ENCODE results near the gene CASKIN1.
"Not testable (repeated sequence)": the region's sequence is repeated elsewhere in the genome, so short reads cannot be mapped to it uniquely, and the experiment has no call there.

The CASKIN1 gene

GRCh38 chr16:2148714-2149629, 47.4 kb downstream of the CASKIN1 start:
- Histone ChIP-seq H3K27ac (peak overlapping the region in 6 of 21 experiments; percentile 39 to 70 (median 49)), H3K4me3 (peak overlapping the region; percentile 3 to 47 (median 36))

GRCh38 chr16:2147981-2148671, 48.3 kb downstream of the CASKIN1 start, which contains the start of gene RAB26:
TSS of gene RAB26 (plus strand) at chr16:2148625. CDS start at chr16:2148784, 159 bp downstream.
- Histone ChIP-seq H3K4me3 (peak within 1 kb of the TSS; percentile 3 to 47 (median 36)), H3K27ac (peak within 1 kb of the TSS in 9 of 21 experiments; percentile 25 to 70 (median 47))

- Histone ChIP-seq H3K27ac (peak overlapping the region in 2 of 21 experiments; percentile 35 to 47), H3K4me3 (no peak overlapping the region)
These were observed 49.0 kb downstream of the CASKIN1 start for GRCh38 chr16:2147378-2147777.

GRCh38 chr16:2145843-2146242, 50.6 kb downstream of the CASKIN1 start:
- Histone ChIP-seq H3K4me3 (no peak overlapping the region), H3K27ac (no peak overlapping the region)

GRCh38 chr16:2143878-2144485, 52.4 kb downstream of the CASKIN1 start:
- Histone ChIP-seq H3K27ac (no peak overlapping the region), H3K4me3 (no peak overlapping the region)

- Histone ChIP-seq H3K4me3 (no peak overlapping the region), H3K27ac (no peak overlapping the region)
These were observed 53.2 kb downstream of the CASKIN1 start for GRCh38 chr16:2142942-2143877.

- H3K4me3 ChIP-seq = peak within 1 kb of the TSS; percentile 36 to 57 (median 43)
- H3K27ac ChIP-seq = peak within 1 kb of the TSS in 18 of 21 experiments; percentile 12 to 84 (median 68)
These were observed 60.5 kb downstream of the CASKIN1 start, which contains the start of gene PKD1 for GRCh38 chr16:2135770-2136490. TSS of gene PKD1 (minus strand) at chr16:2135898. CDS start at chr16:2135689, 209 bp downstream.

- Histone ChIP-seq H3K4me3 (peak overlapping the region; percentile 36 to 57 (median 43)), H3K27ac (peak overlapping the region in 15 of 21 experiments; percentile 12 to 84 (median 66))
These were observed 61.3 kb downstream of the CASKIN1 start for GRCh38 chr16:2135071-2135470.

- not testable (repeated sequence) for H3K4me3 ChIP-seq
- H3K27ac ChIP-seq = peak overlapping the region in 2 of 21 experiments; percentile 66 to 71
These were observed 62.6 kb downstream of the CASKIN1 start for GRCh38 chr16:2133797-2134196.

GRCh38 chr16:2129890-2130447, 66.4 kb downstream of the CASKIN1 start:
- not testable (repeated sequence) for H3K4me3 ChIP-seq
- peak overlapping the region in 11 of 21 experiments; percentile 6 to 68 (median 45) for H3K27ac ChIP-seq

- H3K4me3 ChIP-seq, H3K27ac ChIP-seq: not testable (repeated sequence)
These were observed 67.2 kb downstream of the CASKIN1 start for GRCh38 chr16:2129251-2129650.

- H3K27ac ChIP-seq = peak overlapping the region in 18 of 21 experiments; percentile 33 to 93 (median 84)
- not testable (repeated sequence) for H3K4me3 ChIP-seq
These were observed 68.7 kb downstream of the CASKIN1 start for GRCh38 chr16:2127630-2128280.

Data from skin epidermis (tissue), 12 donors.